Body of pancreas (tissue), 4 donors: Measurements from ENCODE around the gene GRIK4. TPM values are rescaled to one million over a fixed set of nuclear protein-coding genes. Genes with fewer than 3 reads are reported as not detected.

ENCODE experiments used
- ATAC-seq: fragments of 150-250 bp; one replicate; pipeline ENCODE4 v1.9.1; 2016
- DNase-seq, 4 donors: peaks; one replicate each; pipeline ENCODE4 v3.0.0-alpha.2; 2019
- H3K27ac ChIP-seq, 4 donors: fragments of 200-600 bp; sonication (generic); 1 replicate in 3 of 4; 2 replicates in 1 of 4; pipeline versions ENCODE4 v1.5.1 to v1.6.1; 2016 to 2019; ENCODE audit warnings: mild to moderate bottlenecking in 1 of 4, mixed read lengths in 1 of 4, moderate library complexity in 1 of 4
- H3K27me3 ChIP-seq, 2 donors: fragments of 200-600 bp; sonication (generic); one replicate each; pipeline ENCODE4 v1.6.0; 2016; ENCODE audit warnings: mild to moderate bottlenecking in 1 of 2
- H3K36me3 ChIP-seq, 2 donors: fragments of 200-600 bp; sonication (generic); replicated peaks in 1 of 2; 2 replicates each; pipeline ENCODE4 v1.5.1; 2016; ENCODE audit warnings: low read depth in 2 of 2; ENCODE audit not compliant: insufficient read depth in 1 of 2
- H3K4me1 ChIP-seq: fragments of 200-600 bp; sonication (generic); one replicate; pipeline ENCODE4 v1.6.0; 2016
- H3K4me3 ChIP-seq, 2 donors: fragments of 200-600 bp; sonication (generic); 1 replicate in 1 of 2; 2 replicates in 1 of 2; pipeline ENCODE4 v1.5.1; 2016 to 2019
- H3K9me3 ChIP-seq, 3 donors: fragments of 200-600 bp; sonication (generic); 1 replicate in 2 of 3; 2 replicates in 1 of 3; pipeline ENCODE4 v1.5.1; 2016
- POLR2A ChIP-seq, 3 donors: fragments of 450-650 bp; IDR thresholded peaks; one replicate each; pipeline ENCODE4 v1.6.1; 2016; ENCODE audit warnings: antibody characterized with exemption in 3 of 3, mild to moderate bottlenecking in 2 of 3
- WGBS, 2 donors: methylation state at CpG; one replicate each; pipeline ENCODE4 v1.1.5; 2017; 5-methylcytosine and 5-hydroxymethylcytosine counted together
- intact Hi-C: fragments of 100-400 bp; cut with DNase I; formaldehyde crosslinking; loops from one replicate; pipeline ENCODE4 v1.15.1; 2023
- total RNA-seq, 2 donors: library from RNA; depleted of rRNA; stranded (reverse); fragments of >200 nt; gene quantifications; one replicate each; pipeline ENCODE4 v1.1.0, GENCODE V29; 2016
- TF ChIP-seq, protein P1 (sequence below), 7 experiments: fragments of 450-650 bp in 4 of 7; fragments of 200-600 bp in 3 of 7; sonication (generic) in 3 of 7; IDR thresholded peaks; one replicate each; pipeline ENCODE4 v1.5.1; 2016 to 2019; ENCODE audit warnings: antibody characterized with exemption in 7 of 7

The GRIK4 gene
- total RNA-seq, 2 donors from 2014 or later: not detected

- intact Hi-C loops: no loop called here
- Histone ChIP-seq H3K9me3 (no peaks in the 10 kb centered on the region), H3K4me3 (no peak overlapping the region), H3K36me3 (no peaks in the 10 kb centered on the region), H3K27me3 (no peaks in the 10 kb centered on the region), H3K4me1 (no peaks in the 10 kb centered on the region), H3K27ac (no peak overlapping the region)
- no peak for DNase-seq
- TF ChIP-seq POLR2A (IDR thresholded peaks at IDR 0.05): no peak
- TF ChIP-seq, protein P1, sequence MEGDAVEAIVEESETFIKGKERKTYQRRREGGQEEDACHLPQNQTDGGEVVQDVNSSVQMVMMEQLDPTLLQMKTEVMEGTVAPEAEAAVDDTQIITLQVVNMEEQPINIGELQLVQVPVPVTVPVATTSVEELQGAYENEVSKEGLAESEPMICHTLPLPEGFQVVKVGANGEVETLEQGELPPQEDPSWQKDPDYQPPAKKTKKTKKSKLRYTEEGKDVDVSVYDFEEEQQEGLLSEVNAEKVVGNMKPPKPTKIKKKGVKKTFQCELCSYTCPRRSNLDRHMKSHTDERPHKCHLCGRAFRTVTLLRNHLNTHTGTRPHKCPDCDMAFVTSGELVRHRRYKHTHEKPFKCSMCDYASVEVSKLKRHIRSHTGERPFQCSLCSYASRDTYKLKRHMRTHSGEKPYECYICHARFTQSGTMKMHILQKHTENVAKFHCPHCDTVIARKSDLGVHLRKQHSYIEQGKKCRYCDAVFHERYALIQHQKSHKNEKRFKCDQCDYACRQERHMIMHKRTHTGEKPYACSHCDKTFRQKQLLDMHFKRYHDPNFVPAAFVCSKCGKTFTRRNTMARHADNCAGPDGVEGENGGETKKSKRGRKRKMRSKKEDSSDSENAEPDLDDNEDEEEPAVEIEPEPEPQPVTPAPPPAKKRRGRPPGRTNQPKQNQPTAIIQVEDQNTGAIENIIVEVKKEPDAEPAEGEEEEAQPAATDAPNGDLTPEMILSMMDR (IDR thresholded peaks at IDR 0.05): no peak
- ATAC-seq: no peak
- WGBS, 2 donors: 65 to 77% methylated on average over 7 of the region's 7 CpGs
Observed at GRCh38 chr11:120774591-120775386, 263.2 kb downstream of the GRIK4 start.

GRCh38 chr11:120775986-120776951, 264.7 kb downstream of the GRIK4 start:
- no peaks in the 10 kb centered on the region for H3K27me3 ChIP-seq
- no peak for DNase-seq
- H3K4me3 ChIP-seq: no peak overlapping the region
- 48 to 52% methylated on average over 11 to 17 of the region's 17 CpGs for WGBS, 2 donors
- intact Hi-C loops: no loop called here
- no peaks in the 10 kb centered on the region for H3K36me3 ChIP-seq
- TF ChIP-seq POLR2A (IDR thresholded peaks at IDR 0.05): no peak
- TF ChIP-seq, protein P1 (IDR thresholded peaks at IDR 0.05): no peak
- H3K9me3 ChIP-seq: no peaks in the 10 kb centered on the region
- no peak for ATAC-seq
- H3K27ac ChIP-seq: no peak overlapping the region
- no peaks in the 10 kb centered on the region for H3K4me1 ChIP-seq

DNA sequence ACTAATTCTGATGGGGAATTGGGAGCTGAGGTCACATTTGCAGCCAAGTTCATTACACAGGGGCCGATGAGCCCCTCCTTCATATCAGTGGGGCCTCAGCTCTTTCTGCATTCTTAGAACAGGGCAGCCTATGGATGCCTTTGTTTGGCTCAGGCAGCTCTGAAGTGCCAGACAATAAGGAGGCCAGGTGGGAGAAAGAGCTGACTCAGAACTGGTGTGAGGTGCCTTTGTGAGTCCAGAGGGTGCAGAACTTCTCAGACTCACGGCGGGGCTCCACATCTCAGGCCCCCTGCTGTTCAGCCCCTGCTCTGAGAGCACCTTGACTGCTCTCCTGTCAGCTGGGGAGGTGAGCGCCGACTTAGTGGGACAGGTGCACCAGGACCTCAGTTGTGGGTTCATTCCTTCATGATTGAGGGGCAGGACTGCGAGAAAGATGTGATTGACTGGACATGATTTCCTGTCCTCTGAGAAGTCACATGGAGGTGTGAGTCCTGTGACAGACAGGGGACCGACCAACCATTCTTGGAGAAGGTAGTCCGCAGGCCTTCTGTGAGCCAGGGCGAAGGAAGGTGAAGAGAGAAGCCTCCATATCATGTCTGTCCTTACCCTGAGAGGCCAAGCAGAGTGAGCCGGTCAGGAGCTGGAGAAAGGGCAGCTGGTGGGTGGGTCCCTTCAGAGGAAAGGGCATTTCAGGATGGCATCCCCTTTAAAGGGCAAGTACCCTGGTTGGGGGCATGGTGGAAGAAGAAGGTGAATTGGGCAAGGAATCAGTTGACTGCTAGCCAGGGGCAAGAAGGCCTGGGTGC, 267.3 kb downstream of the GRIK4 start:
- H3K27me3 ChIP-seq: no peaks in the 10 kb centered on the region
- H3K4me3 ChIP-seq: no peak overlapping the region
- no peak overlapping the region for H3K27ac ChIP-seq
- no peak for TF ChIP-seq POLR2A (IDR thresholded peaks at IDR 0.05)
- TF ChIP-seq, protein P1 (IDR thresholded peaks at IDR 0.05): no peak
- ATAC-seq (no peak), DNase-seq (no peak)
- no peaks in the 10 kb centered on the region for H3K36me3 ChIP-seq
- WGBS, 2 donors: 64 to 71% methylated on average over 9 to 10 of the region's 10 CpGs
- H3K9me3 ChIP-seq: no peaks in the 10 kb centered on the region
- intact Hi-C loops: no loop called here
- no peaks in the 10 kb centered on the region for H3K4me1 ChIP-seq

DNA sequence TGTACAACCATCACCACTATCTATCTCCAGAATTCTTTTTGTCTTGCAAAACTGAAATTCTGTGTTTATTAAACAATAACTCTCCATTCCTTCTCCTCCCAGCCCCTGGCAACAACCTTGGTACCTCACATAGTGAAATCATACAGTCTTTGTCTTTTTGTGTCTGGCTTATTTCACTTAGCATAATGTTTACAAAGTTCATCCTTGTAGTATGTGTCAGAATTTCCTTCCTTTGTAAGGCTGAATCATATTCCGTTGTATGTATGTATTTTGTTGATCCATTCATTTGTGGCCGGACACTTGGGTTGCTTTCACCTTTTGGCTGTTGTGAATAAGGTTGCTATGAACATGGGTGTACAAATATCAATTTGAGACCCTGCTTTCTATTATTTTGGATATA, 268.7 kb downstream of the GRIK4 start:
- ATAC-seq (no peak), DNase-seq (no peak)
- H3K27ac ChIP-seq: no peak overlapping the region
- H3K36me3 ChIP-seq: no peaks in the 10 kb centered on the region
- no peak overlapping the region for H3K4me3 ChIP-seq
- 73 to 77% methylated on average over 2 of the region's 2 CpGs for WGBS, 2 donors
- intact Hi-C loops: no loop called here
- no peaks in the 10 kb centered on the region for H3K9me3 ChIP-seq
- TF ChIP-seq, protein P1 (IDR thresholded peaks at IDR 0.05): no peak
- TF ChIP-seq POLR2A (IDR thresholded peaks at IDR 0.05): no peak
- H3K27me3 ChIP-seq: no peaks in the 10 kb centered on the region
- no peaks in the 10 kb centered on the region for H3K4me1 ChIP-seq
